ENCODE measurements around the gene PPP1R3E. TPM values are rescaled to one million over a fixed set of nuclear protein-coding genes. Genes with fewer than 3 reads are reported as not detected.
"Not testable (repeated sequence)": the region's sequence is repeated elsewhere in the genome, so short reads cannot be mapped to it uniquely, and the experiment has no call there.

PPP1R3E gene
- polyA plus RNA-seq, 4 donors = 22.5 to 31.7 (median 25.0) TPM

GRCh38 chr14:23299986-23300686 is 2.5 kb downstream of the PPP1R3E start:
- DNase-seq (ENCODE audit: low read depth in 4 of 4, low spot score in 3 of 4) = no peak

DNA sequence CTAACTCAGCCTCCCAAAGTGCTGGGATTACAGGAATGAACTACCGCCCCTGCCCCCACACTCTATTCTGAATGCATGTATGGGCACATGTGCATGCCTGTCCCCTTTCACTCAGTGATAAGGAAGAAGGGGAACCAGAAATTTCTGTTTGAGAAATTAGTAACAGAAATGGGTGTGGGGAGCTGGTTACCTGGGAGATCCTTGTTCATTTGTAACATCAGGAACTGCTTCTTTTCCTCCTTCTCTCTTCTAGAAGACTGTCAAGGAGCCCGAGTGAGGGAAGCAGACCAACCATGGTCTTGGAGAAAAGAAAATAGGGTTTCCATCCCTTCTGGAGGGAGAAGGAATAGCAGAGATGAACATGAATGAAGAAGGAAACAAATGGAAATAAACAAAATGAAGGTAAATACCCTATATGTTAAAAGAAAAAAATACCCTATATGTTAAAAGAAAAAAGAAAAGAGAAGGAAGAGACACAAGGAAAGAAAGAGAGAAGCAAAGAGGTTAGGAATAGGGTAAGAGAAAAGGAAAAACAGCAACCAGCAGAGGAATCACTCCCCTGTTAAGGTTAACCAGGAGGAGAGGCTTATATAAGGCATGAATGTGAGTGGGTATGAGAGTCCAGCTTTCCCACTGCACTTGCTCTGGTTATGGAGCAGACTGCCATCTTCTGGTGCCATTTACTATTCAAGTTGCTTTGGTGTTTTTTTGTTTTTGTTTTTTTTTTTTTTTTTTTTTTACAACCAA is 3.3 kb downstream of the PPP1R3E start:
- peak in 1 of 4 donors; percentile 25 for DNase-seq (ENCODE audit: low read depth in 4 of 4, low spot score in 3 of 4)

DNA sequence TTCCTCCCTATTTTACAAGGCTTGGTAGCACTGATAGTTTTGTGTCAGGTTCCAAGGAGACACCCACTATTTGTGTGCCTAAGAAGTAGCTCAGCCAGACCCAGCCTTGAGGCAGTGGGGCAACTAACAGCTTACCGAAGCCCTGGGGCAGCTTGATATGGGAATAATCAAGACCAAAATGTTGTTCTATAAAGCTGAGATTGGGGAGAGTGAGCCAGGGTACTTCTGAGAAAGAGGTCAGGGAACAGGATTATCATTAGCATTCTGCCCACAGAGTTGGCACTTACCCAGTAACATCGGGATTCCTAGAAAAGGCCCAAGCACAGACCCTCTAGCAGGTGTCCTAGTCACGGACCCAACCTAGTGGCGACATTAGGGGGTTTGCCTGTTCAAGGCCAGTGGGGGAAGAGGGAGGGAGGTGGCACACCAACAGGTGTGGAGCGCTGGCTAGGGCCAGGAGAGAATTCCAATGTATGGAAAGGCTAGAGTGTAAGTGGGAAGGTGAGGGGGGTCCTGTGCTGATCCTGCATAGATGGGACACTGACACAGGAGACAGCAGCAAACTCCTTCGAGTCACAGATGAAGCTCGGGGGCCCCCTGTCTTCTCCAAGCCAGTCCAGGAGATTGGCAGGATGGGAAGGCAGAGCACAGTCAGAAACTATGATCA is 4.9 kb downstream of the PPP1R3E start:
- no peak for DNase-seq (ENCODE audit: low read depth in 4 of 4, low spot score in 3 of 4)

GRCh38 chr14:23297096-23297495 is 5.6 kb downstream of the PPP1R3E start:
- DNase-seq (ENCODE audit: low read depth in 4 of 4, low spot score in 3 of 4) = no peak

DNA sequence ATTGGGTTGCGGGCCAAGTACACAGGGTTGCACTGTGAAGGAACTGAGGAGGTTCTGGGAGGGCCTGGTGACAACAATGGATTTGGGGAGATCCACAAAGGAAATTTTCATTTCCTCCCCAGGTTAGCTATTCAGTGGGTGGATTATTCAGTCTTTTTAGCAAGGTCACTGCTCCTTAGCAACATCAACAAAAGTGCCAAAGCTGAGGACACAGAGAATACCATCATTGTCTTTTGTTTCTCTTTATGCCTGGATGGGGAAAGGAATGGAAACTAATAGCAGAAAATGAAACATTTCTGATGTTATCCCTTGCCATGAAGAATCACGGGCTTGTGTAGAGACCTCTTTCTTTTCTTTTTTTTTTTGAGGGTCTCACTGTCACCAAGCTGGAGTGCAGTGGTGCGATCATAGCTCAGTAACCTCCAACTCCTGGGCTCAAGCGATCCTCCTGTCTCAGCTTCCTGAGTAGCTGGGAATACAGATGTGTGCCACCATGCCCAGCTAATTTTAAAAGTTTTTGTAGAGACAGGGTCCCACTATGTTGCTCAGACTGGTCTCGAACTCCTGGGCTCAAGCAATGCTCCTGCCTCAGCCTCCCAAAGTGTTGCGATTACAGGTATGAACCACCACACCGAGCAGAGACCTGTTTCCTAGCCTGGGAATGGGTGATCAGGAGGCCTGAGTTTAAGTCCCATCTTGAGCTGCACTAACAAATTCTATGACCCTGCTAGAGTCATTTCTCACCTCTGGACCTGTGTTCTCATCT is 6.5 kb downstream of the PPP1R3E start:
- no peak for DNase-seq (ENCODE audit: low read depth in 4 of 4, low spot score in 3 of 4)

DNA sequence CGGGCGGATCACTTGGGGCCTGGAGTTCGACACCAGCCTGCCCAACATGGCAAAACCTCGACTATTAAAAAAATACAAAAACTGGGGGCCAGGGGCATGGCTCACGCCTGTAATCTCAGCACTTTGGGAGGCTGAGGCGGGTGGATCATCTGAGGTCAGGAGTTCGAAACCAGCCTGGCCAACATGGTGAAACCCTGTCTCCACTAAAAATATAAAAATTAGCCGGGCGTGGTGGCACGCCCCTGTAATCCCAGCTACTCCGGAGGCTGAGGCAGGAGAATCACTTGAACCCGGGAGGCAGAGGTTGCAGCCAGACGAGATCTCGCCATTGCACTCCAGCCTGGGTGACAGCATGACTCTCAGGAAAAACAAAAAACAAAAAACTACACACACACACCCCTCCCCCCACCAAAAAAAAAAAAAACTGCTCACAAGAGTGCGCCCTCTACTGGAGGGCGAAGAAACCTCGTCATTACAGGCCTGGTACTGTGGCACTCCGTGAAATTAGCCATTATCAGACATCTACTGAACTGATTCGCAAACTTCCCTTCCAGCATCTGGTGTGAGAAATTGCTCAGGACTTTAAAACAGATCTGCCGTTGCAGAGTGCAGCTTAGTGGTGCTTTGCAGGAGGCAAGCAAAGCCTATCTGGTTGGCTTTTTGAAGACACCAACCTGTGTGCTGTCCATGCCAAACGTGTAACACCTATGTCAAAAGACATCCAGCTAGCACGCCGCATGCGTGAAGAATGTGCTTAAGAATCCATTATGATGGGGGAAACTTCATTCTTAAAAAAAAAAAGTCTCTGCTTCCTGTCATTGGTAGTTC is 7.7 kb downstream of the PPP1R3E start:
- no peak for DNase-seq (ENCODE audit: low read depth in 4 of 4, low spot score in 3 of 4)

DNA sequence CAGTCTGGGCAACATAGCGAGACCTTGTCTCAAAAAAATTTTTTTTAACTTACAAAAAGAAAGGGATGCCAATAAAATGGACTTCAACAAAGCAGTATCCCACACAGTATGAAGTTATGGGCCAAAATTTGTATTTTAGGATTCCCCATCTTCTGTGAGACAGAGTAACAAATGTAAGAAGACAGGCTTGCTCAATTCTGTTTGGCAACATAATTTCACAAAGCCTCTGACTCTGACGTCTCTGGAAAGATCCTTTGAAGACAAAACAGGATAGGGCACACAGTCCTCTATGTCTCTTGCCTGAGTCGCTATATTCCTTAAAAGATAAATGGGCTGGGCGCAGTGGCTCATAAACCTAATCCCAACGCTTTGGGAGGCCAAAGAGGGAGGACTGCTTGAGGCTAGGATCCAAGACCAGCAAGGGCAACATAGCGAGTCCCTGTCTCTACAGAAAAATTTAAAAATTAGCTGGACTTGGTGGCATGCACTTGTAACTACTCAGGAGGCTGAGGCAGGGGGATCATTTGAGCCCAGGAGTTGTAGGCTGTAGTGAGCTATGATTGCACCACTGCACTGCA is 15.7 kb downstream of the PPP1R3E start:
- DNase-seq (ENCODE audit: low read depth in 4 of 4, low spot score in 3 of 4) = no peak

- DNase-seq (ENCODE audit: low read depth in 4 of 4, low spot score in 3 of 4) = peak; percentile 85 to 93 (median 92)
Measured at GRCh38 chr14:23286020-23286901, 16.4 kb downstream of the PPP1R3E start, which contains the start of gene HOMEZ. TSS of gene HOMEZ (minus strand) at chr14:23286132. CDS start at chr14:23285952, 180 bp downstream.

DNA sequence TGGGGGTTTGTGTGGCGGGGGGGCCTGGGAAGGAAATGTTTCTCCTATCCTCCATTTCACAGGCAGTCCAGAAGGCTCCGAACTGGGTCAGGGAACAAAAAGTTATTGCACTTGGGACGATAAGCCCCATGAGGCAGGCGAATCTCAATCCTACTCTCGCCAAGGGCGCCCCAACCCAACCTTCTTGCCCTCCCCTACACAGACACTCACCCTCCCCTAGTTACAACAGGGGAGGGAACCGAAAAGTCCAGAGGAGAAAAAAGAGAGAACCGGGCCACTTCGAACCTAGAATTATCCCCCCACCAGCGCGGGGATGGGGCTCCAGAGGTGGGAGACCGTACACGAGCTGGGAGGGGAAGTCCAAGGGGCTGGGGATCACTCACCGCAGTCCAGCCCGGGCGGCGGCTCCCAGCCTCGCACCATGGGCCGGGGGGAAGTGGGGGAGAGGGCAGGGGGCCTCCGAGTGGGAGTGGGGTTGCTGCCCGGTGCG is 17.1 kb downstream of the PPP1R3E start:
- no peak for DNase-seq (ENCODE audit: low read depth in 4 of 4, low spot score in 3 of 4)

DNA sequence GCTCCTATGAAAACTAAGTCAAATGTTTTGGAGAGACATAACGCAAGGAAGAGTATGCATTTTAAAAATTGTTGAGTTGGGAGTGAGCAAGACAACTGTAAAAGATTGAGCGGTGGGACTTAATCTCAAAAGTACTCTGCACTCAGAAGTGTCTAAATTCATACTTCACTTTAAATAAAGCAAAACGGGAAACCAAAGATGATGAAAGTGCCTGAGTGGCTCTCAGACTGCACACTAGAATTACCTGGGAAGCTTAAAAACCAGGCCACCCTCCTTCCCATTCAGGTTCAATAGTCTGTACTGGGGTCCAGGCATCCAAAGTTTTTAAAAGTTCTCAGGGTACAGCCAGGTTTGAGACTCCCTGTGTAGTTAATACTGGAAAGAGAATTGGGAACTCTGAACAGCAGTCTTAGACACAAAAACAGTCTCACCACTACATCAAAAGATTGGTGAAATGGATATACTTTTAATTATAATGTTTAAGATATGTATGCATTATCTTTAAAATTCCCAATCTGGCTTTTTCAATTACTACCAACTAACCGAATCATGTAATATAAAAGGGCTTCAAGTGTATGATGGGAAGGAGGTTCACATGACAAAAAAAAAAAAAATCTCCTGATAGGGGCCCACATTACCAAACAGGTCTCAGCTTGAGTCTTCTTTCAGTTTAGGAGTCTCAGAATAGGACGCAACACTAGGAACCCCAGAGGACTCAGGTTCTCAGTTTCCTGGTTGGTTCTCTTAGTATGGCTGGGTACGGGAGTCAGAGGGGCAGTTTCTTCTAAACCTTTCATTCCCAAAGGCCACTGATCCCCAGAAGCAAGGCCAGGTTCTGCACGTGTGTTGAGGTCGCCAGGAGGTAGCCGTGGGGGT is 17.8 kb downstream of the PPP1R3E start:
- DNase-seq (ENCODE audit: low read depth in 4 of 4, low spot score in 3 of 4) = no peak

DNA sequence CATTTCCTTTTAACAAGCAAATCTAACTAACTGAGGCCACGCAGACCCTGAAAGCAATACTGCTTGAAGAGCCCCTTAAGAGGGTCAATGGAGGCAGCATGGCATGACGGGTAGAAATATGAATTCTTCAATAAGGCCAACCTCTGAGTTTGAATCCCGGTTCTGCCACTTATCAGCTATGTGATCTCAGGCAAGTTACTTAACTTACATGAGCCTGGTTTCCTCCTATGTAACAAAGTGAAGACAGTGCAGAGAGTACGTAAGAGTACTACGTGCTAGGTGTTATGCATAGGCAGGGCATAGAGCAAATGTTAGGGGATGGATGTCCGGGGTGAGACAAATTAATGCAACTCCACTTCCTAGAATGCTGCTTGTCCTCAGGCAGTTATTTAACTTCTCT is 21.4 kb downstream of the PPP1R3E start:
- DNase-seq (ENCODE audit: low read depth in 4 of 4, low spot score in 3 of 4) = no peak

DNA sequence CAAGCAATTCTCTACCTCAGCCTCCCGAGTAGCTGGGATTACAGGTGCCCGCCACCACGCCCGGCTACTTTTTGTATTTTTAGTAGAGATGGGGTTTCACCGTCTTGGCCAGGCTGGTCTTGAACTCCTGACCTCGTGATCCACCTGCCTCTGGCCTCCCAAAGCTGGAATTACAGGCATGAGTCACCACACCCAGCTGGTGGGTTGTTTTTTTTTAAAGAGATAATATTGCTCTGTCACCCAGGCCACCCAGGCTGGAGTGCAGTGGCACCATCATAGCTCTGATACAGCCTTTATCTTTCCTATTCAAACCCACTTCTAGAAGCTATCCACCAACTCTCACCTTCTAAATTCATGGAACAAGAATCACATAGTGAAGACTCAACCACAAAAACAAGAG is 24.7 kb downstream of the PPP1R3E start:
- DNase-seq (ENCODE audit: low read depth in 4 of 4, low spot score in 3 of 4) = not testable (repeated sequence)

- DNase-seq (ENCODE audit: low read depth in 4 of 4, low spot score in 3 of 4) = no peak
Measured at GRCh38 chr14:23277189-23277588, 25.5 kb downstream of the PPP1R3E start.

DNA sequence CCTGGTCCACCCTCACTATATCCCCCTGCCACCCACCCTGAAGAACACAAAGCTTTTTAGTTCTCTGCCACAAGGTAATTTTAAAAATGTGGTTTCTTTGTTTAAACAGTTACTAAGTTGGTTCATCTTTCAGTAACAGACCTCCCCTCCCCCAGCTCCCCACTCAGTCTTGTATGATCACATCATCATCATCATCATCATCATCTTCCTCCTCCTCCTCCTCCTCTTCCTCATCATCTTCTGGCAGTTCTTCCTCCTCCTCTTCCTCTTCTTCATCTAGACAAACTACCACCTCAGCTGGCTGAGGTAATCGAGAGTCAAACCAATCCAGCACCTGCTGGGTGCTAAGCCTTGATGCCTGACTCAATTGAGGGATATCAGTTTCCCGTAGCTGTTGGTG is 27.2 kb downstream of the PPP1R3E start:
- no peak for DNase-seq (ENCODE audit: low read depth in 4 of 4, low spot score in 3 of 4)

- no peak for DNase-seq (ENCODE audit: low read depth in 4 of 4, low spot score in 3 of 4)
Measured at GRCh38 chr14:23269193-23269592, 33.5 kb downstream of the PPP1R3E start.

DNA sequence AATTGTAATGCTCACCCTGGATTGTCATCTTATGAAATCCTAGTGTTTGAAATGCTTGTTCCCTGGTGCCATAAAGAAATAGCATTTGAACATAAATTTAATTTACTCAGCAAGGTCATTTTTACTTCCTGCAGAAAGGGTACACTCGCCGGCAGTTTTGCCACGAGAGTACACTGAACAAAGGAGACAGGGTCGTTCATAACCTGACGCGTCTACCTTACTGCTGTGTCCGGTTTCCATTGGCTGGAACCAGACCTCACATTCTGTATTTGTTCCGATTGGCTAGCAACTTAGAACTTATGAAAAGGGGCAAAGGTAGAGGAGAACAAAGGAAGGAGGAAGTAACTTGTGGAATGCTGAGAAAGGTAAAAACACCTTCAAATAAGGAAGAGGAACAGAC is 41.8 kb downstream of the PPP1R3E start:
- DNase-seq (ENCODE audit: low read depth in 4 of 4, low spot score in 3 of 4) = not testable (repeated sequence)

DNA sequence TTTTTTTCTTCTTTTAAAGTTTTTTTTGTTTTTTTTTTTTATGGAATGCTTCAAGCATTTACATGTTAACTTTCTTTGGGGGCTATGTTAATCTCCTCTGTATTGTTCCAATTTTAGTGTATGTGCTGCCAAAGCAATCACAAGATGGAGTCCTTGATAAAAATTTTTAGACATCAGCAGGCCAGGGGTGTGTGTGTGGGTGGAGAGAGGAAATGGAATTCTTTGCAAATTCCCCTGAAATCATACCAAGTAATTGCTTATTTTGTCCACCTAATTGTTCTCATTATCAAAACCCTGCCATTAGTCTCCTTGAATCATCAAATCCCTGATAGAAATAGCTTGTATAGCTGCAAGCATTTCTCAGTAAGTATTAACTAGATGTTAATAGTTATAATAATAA is 43.2 kb downstream of the PPP1R3E start:
- no peak for DNase-seq (ENCODE audit: low read depth in 4 of 4, low spot score in 3 of 4)
